ENCODE results near the gene RHBDL1. TPM values are rescaled to one million over a fixed set of nuclear protein-coding genes. Genes with fewer than 3 reads are reported as not detected.

The RHBDL1 gene
- total RNA-seq, 4 donors from 2014 or later, result 1.1 to 1.5 (median 1.3) TPM; not detected in 1

- Histone ChIP-seq H3K36me3 (peaks cover 0 to 7% of the 10 kb centered on the region in 2 donors), H3K4me1 (peaks cover 0 to 86% (median 32%) of the 10 kb centered on the region in 3 donors), H3K4me3 (no peak overlapping the region), H3K27me3 (no peaks in the 10 kb centered on the region), H3K9me3 (no peaks in the 10 kb centered on the region), H3K27ac (peak overlapping the region in 1 of 4 donors; percentile 41)
- ATAC-seq, result no peak
- WGBS, 2 donors (ENCODE audit: low coverage in 1 of 2), result 89% methylated on average over 6 to 9 of the region's 12 CpGs
- TF ChIP-seq POLR2AphosphoS5 (IDR thresholded peaks at IDR 0.05) (no peak), EP300 (IDR thresholded peaks at IDR 0.05) (no peak), POLR2A (IDR thresholded peaks at IDR 0.05) (no peak)
- TF ChIP-seq, protein P1, sequence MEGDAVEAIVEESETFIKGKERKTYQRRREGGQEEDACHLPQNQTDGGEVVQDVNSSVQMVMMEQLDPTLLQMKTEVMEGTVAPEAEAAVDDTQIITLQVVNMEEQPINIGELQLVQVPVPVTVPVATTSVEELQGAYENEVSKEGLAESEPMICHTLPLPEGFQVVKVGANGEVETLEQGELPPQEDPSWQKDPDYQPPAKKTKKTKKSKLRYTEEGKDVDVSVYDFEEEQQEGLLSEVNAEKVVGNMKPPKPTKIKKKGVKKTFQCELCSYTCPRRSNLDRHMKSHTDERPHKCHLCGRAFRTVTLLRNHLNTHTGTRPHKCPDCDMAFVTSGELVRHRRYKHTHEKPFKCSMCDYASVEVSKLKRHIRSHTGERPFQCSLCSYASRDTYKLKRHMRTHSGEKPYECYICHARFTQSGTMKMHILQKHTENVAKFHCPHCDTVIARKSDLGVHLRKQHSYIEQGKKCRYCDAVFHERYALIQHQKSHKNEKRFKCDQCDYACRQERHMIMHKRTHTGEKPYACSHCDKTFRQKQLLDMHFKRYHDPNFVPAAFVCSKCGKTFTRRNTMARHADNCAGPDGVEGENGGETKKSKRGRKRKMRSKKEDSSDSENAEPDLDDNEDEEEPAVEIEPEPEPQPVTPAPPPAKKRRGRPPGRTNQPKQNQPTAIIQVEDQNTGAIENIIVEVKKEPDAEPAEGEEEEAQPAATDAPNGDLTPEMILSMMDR (IDR thresholded peaks at IDR 0.05), result no peak
Observed at GRCh38 chr16:644556-644955, 30.9 kb upstream of the RHBDL1 start.

GRCh38 chr16:645852-646678 is 29.4 kb upstream of the RHBDL1 start:
- WGBS, 2 donors (ENCODE audit: low coverage in 1 of 2), result 30 to 70% methylated on average over 2 of the region's 32 CpGs
- Histone ChIP-seq H3K4me1 (peaks cover 0 to 93% (median 41%) of the 10 kb centered on the region in 3 donors), H3K4me3 (no peak overlapping the region), H3K9me3 (no peaks in the 10 kb centered on the region), H3K36me3 (peaks cover 0 to 7% of the 10 kb centered on the region in 2 donors), H3K27me3 (no peaks in the 10 kb centered on the region), H3K27ac (peak overlapping the region in 3 of 4 donors; percentile 25 to 47 (median 41))
- ATAC-seq, result no peak
- TF ChIP-seq, protein P1 (IDR thresholded peaks at IDR 0.05), result no peak
- no peak for TF ChIP-seq POLR2A (IDR thresholded peaks at IDR 0.05)
- no peak for TF ChIP-seq POLR2AphosphoS5 (IDR thresholded peaks at IDR 0.05)
- no peak for TF ChIP-seq EP300 (IDR thresholded peaks at IDR 0.05)

GRCh38 chr16:646679-647172 is 28.7 kb upstream of the RHBDL1 start:
- H3K27ac ChIP-seq, result peak overlapping the region in 3 of 4 donors; percentile 25 to 47 (median 41)
- H3K27me3 ChIP-seq, result no peaks in the 10 kb centered on the region
- TF ChIP-seq POLR2AphosphoS5 (IDR thresholded peaks at IDR 0.05) (no peak), POLR2A (IDR thresholded peaks at IDR 0.05) (no peak), EP300 (IDR thresholded peaks at IDR 0.05) (no peak)
- TF ChIP-seq, protein P1 (IDR thresholded peaks at IDR 0.05), result no peak
- no peak overlapping the region for H3K4me3 ChIP-seq
- peaks cover 0 to 12% of the 10 kb centered on the region in 2 donors for H3K36me3 ChIP-seq
- ATAC-seq, result no peak
- H3K4me1 ChIP-seq, result peaks cover 0 to 87% (median 37%) of the 10 kb centered on the region in 3 donors
- WGBS, 2 donors (ENCODE audit: low coverage in 1 of 2), result no CpG with 5 or more reads among the region's 22 CpGs
- no peaks in the 10 kb centered on the region for H3K9me3 ChIP-seq

DNA sequence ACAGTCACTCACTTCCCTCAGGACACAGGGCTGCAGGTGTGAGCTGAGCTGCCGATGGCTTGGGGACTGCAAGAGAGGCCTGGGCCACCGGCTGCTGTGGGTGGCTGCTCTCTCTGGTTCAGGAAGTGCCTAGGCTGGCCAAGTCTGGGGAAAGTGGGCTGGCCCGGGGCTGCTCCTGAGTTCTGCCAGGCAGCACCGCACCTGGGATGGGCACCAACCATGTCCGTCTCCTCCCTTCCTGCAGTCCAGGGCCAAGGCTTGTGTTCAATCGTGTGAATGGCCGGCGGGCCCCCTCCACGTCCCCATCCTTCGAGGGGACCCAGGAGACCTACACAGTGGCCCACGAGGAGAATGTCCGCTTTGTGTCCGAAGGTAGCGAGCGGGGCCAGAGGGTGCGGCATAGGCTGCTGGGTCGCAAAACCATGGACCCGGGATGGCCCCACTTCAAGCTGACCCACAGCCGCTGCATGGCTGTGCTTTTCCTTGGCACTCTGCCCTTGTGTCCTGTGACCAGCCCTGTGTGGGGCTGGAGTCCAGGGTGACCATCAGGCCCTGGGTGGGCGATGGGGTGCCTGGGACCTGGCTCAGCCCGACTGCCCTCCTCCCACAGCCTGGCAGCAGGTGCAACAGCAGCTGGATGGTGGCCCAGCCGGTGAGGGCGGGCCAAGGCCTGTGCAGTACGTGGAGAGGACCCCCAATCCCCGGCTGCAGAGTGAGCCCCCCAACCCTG is 28.1 kb upstream of the RHBDL1 start:
- Histone ChIP-seq H3K9me3 (no peaks in the 10 kb centered on the region), H3K4me3 (no peak overlapping the region), H3K27me3 (no peaks in the 10 kb centered on the region), H3K36me3 (peaks cover 0 to 18% of the 10 kb centered on the region in 2 donors), H3K4me1 (peaks cover 0 to 84% (median 37%) of the 10 kb centered on the region in 3 donors), H3K27ac (peak overlapping the region in 3 of 4 donors; percentile 41 to 93 (median 89))
- no CpG with 5 or more reads among the region's 25 CpGs for WGBS, 2 donors (ENCODE audit: low coverage in 1 of 2)
- TF ChIP-seq, protein P1 (IDR thresholded peaks at IDR 0.05), result no peak
- TF ChIP-seq POLR2AphosphoS5 (IDR thresholded peaks at IDR 0.05), result no peak
- no peak for TF ChIP-seq POLR2A (IDR thresholded peaks at IDR 0.05)
- no peak for TF ChIP-seq EP300 (IDR thresholded peaks at IDR 0.05)
- no peak for ATAC-seq
